Upper lobe of right lung (tissue), 1 donor: ENCODE results near the gene CSMD2. TPM values are rescaled to one million over a fixed set of nuclear protein-coding genes. Genes with fewer than 3 reads are reported as not detected.

Source experiments
- ATAC-seq: fragments of 200-7000 bp; cut with Tn5 transposase; one replicate; pipeline ENCODE4 v1.9.1; 2020; ENCODE audit warnings: mild to moderate bottlenecking, moderate library complexity
- DNase-seq: peaks from one replicate; pipeline ENCODE4 v3.0.0-alpha.2; 2020
- H3K27ac ChIP-seq: fragments of 200-600 bp; one replicate; pipeline ENCODE4 v1.8.0; 2022
- H3K27me3 ChIP-seq: fragments of 200-600 bp; one replicate; pipeline ENCODE4 v1.8.0; 2022; ENCODE audit warnings: mild to moderate bottlenecking
- H3K36me3 ChIP-seq: fragments of 200-600 bp; one replicate; pipeline ENCODE4 v1.8.0; 2022
- H3K4me1 ChIP-seq: fragments of 200-600 bp; one replicate; pipeline ENCODE4 v1.8.0; 2022
- H3K4me3 ChIP-seq: fragments of 200-600 bp; one replicate; pipeline ENCODE4 v1.8.0; 2022; ENCODE audit warnings: mild to moderate bottlenecking
- H3K9me3 ChIP-seq: fragments of 200-600 bp; one replicate; pipeline ENCODE4 v1.8.0; 2022
- intact Hi-C: fragments of 100-400 bp; cut with DNase I; formaldehyde crosslinking; loops from one replicate; pipeline ENCODE4 v1.11.0; 2022
- total RNA-seq: library from RNA; stranded (reverse); fragmentation: NEBNext Ultra II Directional; extraction: Animal tissue kit (Norgen Biotek cat#: 25700); gene quantifications from one replicate; pipeline ENCODE4 v1.2.1, GENCODE V29; 2021
- TF ChIP-seq, protein P1 (sequence below): fragments of 200-600 bp; IDR thresholded peaks from one replicate; pipeline ENCODE4 v1.8.0; 2022; ENCODE audit warnings: antibody characterized with exemption
- donor health status: DM: no; HTN: yes; CAD: no; lungs with severe emphysema.

Gene CSMD2
- total RNA-seq, 1 donor from 2014 or later: 0.67 TPM

DNA sequence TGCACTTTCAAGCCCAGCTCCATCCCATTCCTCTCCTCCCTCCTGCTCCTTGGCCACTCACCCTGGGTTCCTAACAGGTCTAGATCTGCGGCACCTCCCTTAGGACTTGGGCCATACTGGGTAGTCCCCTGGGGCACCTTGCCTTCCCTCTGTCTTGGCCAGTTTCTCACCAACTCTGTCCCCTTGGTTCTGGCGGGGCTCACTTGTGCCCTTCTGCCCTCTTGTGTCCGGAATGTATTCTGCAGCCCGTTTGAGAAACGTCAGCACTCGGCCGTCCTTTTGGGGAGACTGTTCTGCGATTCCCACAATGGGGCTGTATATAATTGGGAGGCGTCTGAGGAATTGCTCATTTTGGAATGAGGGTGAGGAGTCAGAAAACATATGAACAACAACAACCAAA is 530.2 kb downstream of the CSMD2 start:
- intact Hi-C loops: no loop called here
- DNase-seq (no peak), ATAC-seq (peak; percentile 69)
- Histone ChIP-seq H3K36me3 (no peaks in the 10 kb centered on the region), H3K9me3 (no peaks in the 10 kb centered on the region), H3K27me3 (peaks cover 14% of the 10 kb centered on the region), H3K4me1 (no peaks in the 10 kb centered on the region), H3K27ac (no peak overlapping the region), H3K4me3 (no peak overlapping the region)
- TF ChIP-seq, protein P1, sequence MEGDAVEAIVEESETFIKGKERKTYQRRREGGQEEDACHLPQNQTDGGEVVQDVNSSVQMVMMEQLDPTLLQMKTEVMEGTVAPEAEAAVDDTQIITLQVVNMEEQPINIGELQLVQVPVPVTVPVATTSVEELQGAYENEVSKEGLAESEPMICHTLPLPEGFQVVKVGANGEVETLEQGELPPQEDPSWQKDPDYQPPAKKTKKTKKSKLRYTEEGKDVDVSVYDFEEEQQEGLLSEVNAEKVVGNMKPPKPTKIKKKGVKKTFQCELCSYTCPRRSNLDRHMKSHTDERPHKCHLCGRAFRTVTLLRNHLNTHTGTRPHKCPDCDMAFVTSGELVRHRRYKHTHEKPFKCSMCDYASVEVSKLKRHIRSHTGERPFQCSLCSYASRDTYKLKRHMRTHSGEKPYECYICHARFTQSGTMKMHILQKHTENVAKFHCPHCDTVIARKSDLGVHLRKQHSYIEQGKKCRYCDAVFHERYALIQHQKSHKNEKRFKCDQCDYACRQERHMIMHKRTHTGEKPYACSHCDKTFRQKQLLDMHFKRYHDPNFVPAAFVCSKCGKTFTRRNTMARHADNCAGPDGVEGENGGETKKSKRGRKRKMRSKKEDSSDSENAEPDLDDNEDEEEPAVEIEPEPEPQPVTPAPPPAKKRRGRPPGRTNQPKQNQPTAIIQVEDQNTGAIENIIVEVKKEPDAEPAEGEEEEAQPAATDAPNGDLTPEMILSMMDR: peak; percentile 59

- Histone ChIP-seq H3K36me3 (no peaks in the 10 kb centered on the region), H3K4me3 (no peak overlapping the region), H3K27me3 (peaks cover 7% of the 10 kb centered on the region), H3K9me3 (no peaks in the 10 kb centered on the region), H3K4me1 (no peaks in the 10 kb centered on the region), H3K27ac (no peak overlapping the region)
- TF ChIP-seq, protein P1: no peak
- ATAC-seq: no peak
- no peak for DNase-seq
- intact Hi-C loops: no loop called here
Measured at GRCh38 chr1:33634143-33634542, 530.9 kb downstream of the CSMD2 start.

DNA sequence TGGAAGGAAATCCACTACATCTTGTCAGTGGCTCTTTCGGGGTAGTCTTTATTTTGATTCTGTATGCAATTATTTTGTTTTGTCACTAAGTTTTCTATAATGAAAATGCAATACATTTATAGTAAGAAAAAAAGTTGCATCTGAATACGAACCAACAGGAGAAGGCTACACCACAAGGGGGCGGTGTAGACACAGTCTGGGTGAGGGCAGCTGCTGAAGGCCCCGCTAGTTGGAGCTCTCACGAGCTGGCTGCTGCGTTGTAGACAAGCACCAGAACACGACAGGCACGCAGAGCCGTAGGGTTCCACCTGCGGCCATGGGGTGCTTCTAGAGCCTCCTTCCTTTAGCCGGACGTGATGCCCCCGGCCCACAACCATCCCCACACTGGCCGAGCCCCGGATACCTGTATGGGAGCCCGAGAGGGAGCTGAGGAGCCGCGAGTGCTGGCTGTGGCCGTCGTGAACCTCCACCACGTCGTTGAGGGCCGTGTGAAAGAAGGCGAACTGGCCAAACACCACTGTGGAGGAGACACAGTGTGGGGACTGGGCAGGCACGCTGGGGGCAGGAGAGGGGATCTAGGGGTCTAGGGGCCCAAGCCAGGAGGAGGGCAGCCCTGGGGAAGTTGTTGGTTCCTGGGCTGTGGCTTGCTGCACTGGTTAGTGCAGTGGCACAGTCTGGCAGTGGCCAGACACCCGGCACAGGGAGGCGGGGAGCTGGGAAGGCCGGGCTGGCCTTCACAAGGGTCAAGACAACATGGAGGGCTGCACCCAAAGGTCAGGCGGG is 531.8 kb downstream of the CSMD2 start:
- no peak overlapping the region for H3K4me3 ChIP-seq
- TF ChIP-seq, protein P1: peak; percentile 96

GRCh38 chr1:33630686-33631085 is 534.3 kb downstream of the CSMD2 start:
- intact Hi-C loops: no loop called here
- Histone ChIP-seq H3K27ac (no peak overlapping the region), H3K9me3 (no peaks in the 10 kb centered on the region), H3K27me3 (peaks cover 10% of the 10 kb centered on the region), H3K4me3 (no peak overlapping the region), H3K36me3 (no peaks in the 10 kb centered on the region), H3K4me1 (no peaks in the 10 kb centered on the region)
- DNase-seq (no peak), ATAC-seq (no peak)
- TF ChIP-seq, protein P1: no peak

More for the DNA sequence above, 531.8 kb downstream of the CSMD2 start:
- ATAC-seq: peak; percentile 96
- H3K9me3 ChIP-seq: no peaks in the 10 kb centered on the region
- peak; percentile 90 for DNase-seq
- no peaks in the 10 kb centered on the region for H3K36me3 ChIP-seq
- H3K27me3 ChIP-seq: peaks cover 8% of the 10 kb centered on the region
- H3K4me1 ChIP-seq: no peaks in the 10 kb centered on the region
- intact Hi-C loops: no loop called here
- H3K27ac ChIP-seq: no peak overlapping the region

- Histone ChIP-seq H3K27ac (no peak overlapping the region), H3K36me3 (no peaks in the 10 kb centered on the region), H3K4me1 (no peaks in the 10 kb centered on the region), H3K27me3 (peaks cover 4% of the 10 kb centered on the region), H3K9me3 (no peaks in the 10 kb centered on the region), H3K4me3 (no peak overlapping the region)
- TF ChIP-seq, protein P1: no peak
- ATAC-seq (no peak), DNase-seq (no peak)
- intact Hi-C loops: no loop called here
Measured at GRCh38 chr1:33626801-33627200, 538.2 kb downstream of the CSMD2 start.
